RWPE2 (cell line): ENCODE measurements around the gene SKI.
"Not testable (repeated sequence)": the region's sequence is repeated elsewhere in the genome, so short reads cannot be mapped to it uniquely, and the experiment has no call there.

ENCODE experiments used
- ATAC-seq: fragments of 200-7000 bp; cut with Tn5 transposase; 3 replicates; pipeline ENCODE4 v1.9.1; 2021; ENCODE audit warnings: low read depth
- DNase-seq: peaks from one replicate; pipeline ENCODE4 v3.0.0-alpha.2; 2020; ENCODE audit warnings: low spot score
- H3K27ac ChIP-seq: fragments of 450-650 bp; 2 replicates; pipeline ENCODE4 v1.5.1; 2017; ENCODE audit warnings: mild to moderate bottlenecking; ENCODE audit not compliant: poor library complexity, severe bottlenecking
- H3K27me3 ChIP-seq: fragments of 250-450 bp; sonication (Bioruptor Pico); 2 replicates; pipeline ENCODE4 v1.5.1; 2021; ENCODE audit warnings: mild to moderate bottlenecking, moderate library complexity; ENCODE audit not compliant: insufficient read depth, poor library complexity, severe bottlenecking
- H3K36me3 ChIP-seq: fragments of 250-450 bp; sonication (Bioruptor Pico); 2 replicates; pipeline ENCODE4 v1.5.1; 2020; ENCODE audit warnings: low read depth, mild to moderate bottlenecking, moderate library complexity
- H3K4me1 ChIP-seq: fragments of 250-450 bp; sonication (Bioruptor Pico); 2 replicates; pipeline ENCODE4 v1.5.1; 2021; ENCODE audit warnings: mild to moderate bottlenecking, moderate library complexity; ENCODE audit not compliant: insufficient read depth, poor library complexity, severe bottlenecking
- H3K4me3 ChIP-seq: fragments of 250-450 bp; sonication (Bioruptor Pico); 2 replicates; pipeline ENCODE4 v1.5.1; 2021; ENCODE audit warnings: mild to moderate bottlenecking, moderate library complexity; ENCODE audit not compliant: severe bottlenecking
- H3K9me3 ChIP-seq: fragments of 250-450 bp; sonication (Bioruptor Pico); 2 replicates; pipeline ENCODE4 v1.5.1; 2021; ENCODE audit warnings: mild to moderate bottlenecking, moderate library complexity; ENCODE audit not compliant: severe bottlenecking
- CTCF ChIP-seq: fragments of 450-650 bp; IDR thresholded peaks from one replicate; pipeline ENCODE4 v1.5.1; 2017; ENCODE audit warnings: mild to moderate bottlenecking, moderate library complexity; ENCODE audit not compliant: poor library complexity, severe bottlenecking

SKI gene

GRCh38 chr1:2330035-2330434 lies 101.9 kb downstream of the SKI start:
- no peaks in the 10 kb centered on the region for H3K36me3 ChIP-seq
- DNase-seq (no peak), ATAC-seq (no peak)
- H3K27me3 ChIP-seq, result no peaks in the 10 kb centered on the region
- H3K27ac ChIP-seq, result no peak overlapping the region
- no peak for TF ChIP-seq CTCF
- H3K9me3 ChIP-seq, result no peaks in the 10 kb centered on the region
- H3K4me1 ChIP-seq, result peaks cover 4% of the 10 kb centered on the region
- H3K4me3 ChIP-seq, result no peak overlapping the region

- peaks cover 7% of the 10 kb centered on the region for H3K4me1 ChIP-seq
- H3K4me3 ChIP-seq, result no peak overlapping the region
- DNase-seq (no peak), ATAC-seq (no peak)
- H3K9me3 ChIP-seq, result no peaks in the 10 kb centered on the region
- H3K27me3 ChIP-seq, result no peaks in the 10 kb centered on the region
- no peak overlapping the region for H3K27ac ChIP-seq
- no peaks in the 10 kb centered on the region for H3K36me3 ChIP-seq
- TF ChIP-seq CTCF, result no peak
Observed at GRCh38 chr1:2330519-2331199, 102.5 kb downstream of the SKI start.

GRCh38 chr1:2331200-2331544 lies 103.1 kb downstream of the SKI start:
- H3K9me3 ChIP-seq, result no peaks in the 10 kb centered on the region
- H3K4me3 ChIP-seq, result no peak overlapping the region
- no peaks in the 10 kb centered on the region for H3K36me3 ChIP-seq
- no peaks in the 10 kb centered on the region for H3K27me3 ChIP-seq
- TF ChIP-seq CTCF, result no peak
- H3K4me1 ChIP-seq, result peaks cover 7% of the 10 kb centered on the region
- no peak for ATAC-seq
- no peak overlapping the region for H3K27ac ChIP-seq
- no peak for DNase-seq

DNA sequence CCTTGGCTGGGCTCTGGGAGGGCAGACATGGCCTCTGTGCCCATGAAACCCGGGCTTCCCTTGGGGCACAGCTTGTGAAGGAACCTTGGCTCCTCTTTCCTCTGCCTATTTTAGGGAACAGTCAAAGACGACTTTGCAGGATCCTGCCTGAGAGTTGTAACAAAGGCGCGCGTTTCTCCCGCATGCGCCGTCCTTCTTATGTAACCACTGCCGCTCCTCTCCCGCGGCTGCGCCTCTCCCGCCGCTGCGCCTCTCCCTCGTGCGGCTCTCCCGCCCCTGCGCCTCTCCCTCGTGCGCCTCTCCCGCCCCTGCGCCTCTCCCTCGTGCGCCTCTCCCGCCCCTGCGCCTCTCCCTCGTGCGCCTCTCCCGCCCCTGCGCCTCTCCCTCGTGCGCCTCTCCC lies 103.5 kb downstream of the SKI start:
- H3K36me3 ChIP-seq, H3K9me3 ChIP-seq, H3K27me3 ChIP-seq, ATAC-seq, DNase-seq, H3K4me3 ChIP-seq, H3K4me1 ChIP-seq, H3K27ac ChIP-seq: not testable (repeated sequence)

GRCh38 chr1:2334366-2334765 lies 106.2 kb downstream of the SKI start:
- TF ChIP-seq CTCF, result no peak
- DNase-seq (no peak), ATAC-seq (no peak)
- Histone ChIP-seq H3K9me3 (no peaks in the 10 kb centered on the region), H3K36me3 (no peaks in the 10 kb centered on the region), H3K4me1 (peaks cover 7% of the 10 kb centered on the region), H3K27me3 (no peaks in the 10 kb centered on the region), H3K27ac (peak overlapping the region; percentile 33), H3K4me3 (no peak overlapping the region)
